ENCODE results near the gene DBN1. TPM values are rescaled to one million over a fixed set of nuclear protein-coding genes. Genes with fewer than 3 reads are reported as not detected.
A peak's percentile ranks its signal among the peaks of the same experiment; 100 is the strongest.

The DBN1 gene
- total and polyA plus RNA-seq, 5 donors from 2014 or later = 0.13 to 2.3 TPM; not detected in 3

GRCh38 chr5:177447611-177448243, 25.7 kb downstream of the DBN1 start:
- Histone ChIP-seq H3K4me3 (ENCODE audit: low read depth, low read length) (no peak overlapping the region), H3K9me3 (ENCODE audit: control insufficient read depth in 2 of 2, low read length in 2 of 2) (no peaks in the 10 kb centered on the region), H3K27me3 (ENCODE audit: control insufficient read depth, insufficient read depth, low read length) (no peaks in the 10 kb centered on the region), H3K4me1 (ENCODE audit: control insufficient read depth, insufficient read depth, low read length, poor library complexity, severe bottlenecking) (peaks cover 52% of the 10 kb centered on the region), H3K27ac (ENCODE audit: insufficient read depth, low read length, poor library complexity, severe bottlenecking) (peak overlapping the region; percentile 47), H3K36me3 (ENCODE audit: control insufficient read depth, insufficient read depth, low read length) (no peaks in the 10 kb centered on the region)
- peak overlapping the region; percentile 78 to 97 (median 86) for H3K4me3 Mint-ChIP-seq
- peaks cover 4% of the 10 kb centered on the region for H3K36me3 Mint-ChIP-seq
- peak overlapping the region in 2 of 3 donors; percentile 49 to 92 for H3K27ac Mint-ChIP-seq
- H3K4me1 Mint-ChIP-seq = peaks cover 0 to 57% (median 37%) of the 10 kb centered on the region in 4 donors
- DNase-seq (no peak), ATAC-seq (ENCODE audit: low read depth in 2 of 2) (no peak)
- peaks cover 10% of the 10 kb centered on the region for H3K27me3 Mint-ChIP-seq
- no peaks in the 10 kb centered on the region for H3K9me3 Mint-ChIP-seq

GRCh38 chr5:177447066-177447610, 26.3 kb downstream of the DBN1 start:
- no peaks in the 10 kb centered on the region for H3K9me3 Mint-ChIP-seq
- peak; percentile 64 to 80 (median 75) for DNase-seq
- H3K4me1 ChIP-seq (ENCODE audit: control insufficient read depth, insufficient read depth, low read length, poor library complexity, severe bottlenecking) = peaks cover 52% of the 10 kb centered on the region
- no peaks in the 10 kb centered on the region for H3K27me3 ChIP-seq (ENCODE audit: control insufficient read depth, insufficient read depth, low read length)
- peak; percentile 19 to 35 for ATAC-seq (ENCODE audit: low read depth in 2 of 2)
- H3K27ac Mint-ChIP-seq = no peak overlapping the region
- H3K27me3 Mint-ChIP-seq = peaks cover 10% of the 10 kb centered on the region
- H3K4me3 ChIP-seq (ENCODE audit: low read depth, low read length) = no peak overlapping the region
- H3K9me3 ChIP-seq (ENCODE audit: control insufficient read depth in 2 of 2, low read length in 2 of 2) = no peaks in the 10 kb centered on the region
- H3K36me3 ChIP-seq (ENCODE audit: control insufficient read depth, insufficient read depth, low read length) = peaks cover under 1% of the 10 kb centered on the region
- peaks cover 0 to 60% (median 35%) of the 10 kb centered on the region in 4 donors for H3K4me1 Mint-ChIP-seq
- peaks cover 4% of the 10 kb centered on the region for H3K36me3 Mint-ChIP-seq
- H3K4me3 Mint-ChIP-seq = peak overlapping the region in 2 of 4 donors; percentile 46 to 97
- peak overlapping the region; percentile 91 for H3K27ac ChIP-seq (ENCODE audit: insufficient read depth, low read length, poor library complexity, severe bottlenecking)

- peak; percentile 59 to 82 (median 82) for DNase-seq
- H3K9me3 ChIP-seq (ENCODE audit: control insufficient read depth in 2 of 2, low read length in 2 of 2) = no peaks in the 10 kb centered on the region
- H3K27ac Mint-ChIP-seq = peak within 1 kb of the TSS; percentile 87 to 97 (median 91)
- H3K27me3 Mint-ChIP-seq = peaks cover 10% of the 10 kb centered on the region
- H3K9me3 Mint-ChIP-seq = no peaks in the 10 kb centered on the region
- H3K4me3 ChIP-seq (ENCODE audit: low read depth, low read length) = peak within 1 kb of the TSS; percentile 55
- H3K4me1 Mint-ChIP-seq = peaks cover 0 to 61% (median 33%) of the 10 kb centered on the region in 4 donors
- peak within 1 kb of the TSS; percentile 91 for H3K27ac ChIP-seq (ENCODE audit: insufficient read depth, low read length, poor library complexity, severe bottlenecking)
- peaks cover 53% of the 10 kb centered on the region for H3K4me1 ChIP-seq (ENCODE audit: control insufficient read depth, insufficient read depth, low read length, poor library complexity, severe bottlenecking)
- H3K4me3 Mint-ChIP-seq = peak within 1 kb of the TSS; percentile 87 to 97 (median 92)
- H3K36me3 ChIP-seq (ENCODE audit: control insufficient read depth, insufficient read depth, low read length) = peaks cover 7% of the 10 kb centered on the region
- peak; percentile 66 to 67 for ATAC-seq (ENCODE audit: low read depth in 2 of 2)
- H3K36me3 Mint-ChIP-seq = peaks cover 3% of the 10 kb centered on the region
- no peaks in the 10 kb centered on the region for H3K27me3 ChIP-seq (ENCODE audit: control insufficient read depth, insufficient read depth, low read length)
These were observed 27.0 kb downstream of the DBN1 start, which contains the start of gene PRR7 for GRCh38 chr5:177446200-177447065. PRR7 (plus strand) TSS chr5:177446814; CDS start chr5:177455068, 8,254 bp downstream.

GRCh38 chr5:177445917-177446199, 27.6 kb downstream of the DBN1 start:
- ATAC-seq (ENCODE audit: low read depth in 2 of 2) = no peak
- Mint-ChIP-seq H3K27me3 (peaks cover 10% of the 10 kb centered on the region), H3K4me1 (peaks cover 0 to 63% (median 33%) of the 10 kb centered on the region in 4 donors), H3K27ac (peak overlapping the region; percentile 87 to 97 (median 91)), H3K4me3 (peak overlapping the region; percentile 50 to 92 (median 89)), H3K9me3 (no peaks in the 10 kb centered on the region), H3K36me3 (peaks cover 3% of the 10 kb centered on the region)
- peak overlapping the region; percentile 91 for H3K27ac ChIP-seq (ENCODE audit: insufficient read depth, low read length, poor library complexity, severe bottlenecking)
- H3K4me1 ChIP-seq (ENCODE audit: control insufficient read depth, insufficient read depth, low read length, poor library complexity, severe bottlenecking) = peaks cover 58% of the 10 kb centered on the region
- peak overlapping the region; percentile 55 for H3K4me3 ChIP-seq (ENCODE audit: low read depth, low read length)
- H3K27me3 ChIP-seq (ENCODE audit: control insufficient read depth, insufficient read depth, low read length) = no peaks in the 10 kb centered on the region
- no peak for DNase-seq
- H3K36me3 ChIP-seq (ENCODE audit: control insufficient read depth, insufficient read depth, low read length) = peaks cover 13% of the 10 kb centered on the region
- H3K9me3 ChIP-seq (ENCODE audit: control insufficient read depth in 2 of 2, low read length in 2 of 2) = no peaks in the 10 kb centered on the region

- peak in 2 of 3 donors; percentile 36 to 45 for DNase-seq
- Histone ChIP-seq H3K27ac (ENCODE audit: insufficient read depth, low read length, poor library complexity, severe bottlenecking) (peak overlapping the region; percentile 91), H3K27me3 (ENCODE audit: control insufficient read depth, insufficient read depth, low read length) (no peaks in the 10 kb centered on the region), H3K4me1 (ENCODE audit: control insufficient read depth, insufficient read depth, low read length, poor library complexity, severe bottlenecking) (peaks cover 64% of the 10 kb centered on the region), H3K9me3 (ENCODE audit: control insufficient read depth in 2 of 2, low read length in 2 of 2) (no peaks in the 10 kb centered on the region), H3K36me3 (ENCODE audit: control insufficient read depth, insufficient read depth, low read length) (peaks cover 14% of the 10 kb centered on the region), H3K4me3 (ENCODE audit: low read depth, low read length) (peak overlapping the region; percentile 55)
- ATAC-seq (ENCODE audit: low read depth in 2 of 2) = no peak
- Mint-ChIP-seq H3K27me3 (peaks cover 10% of the 10 kb centered on the region), H3K27ac (peak overlapping the region; percentile 87 to 97 (median 91)), H3K9me3 (no peaks in the 10 kb centered on the region), H3K4me1 (peaks cover 2 to 65% (median 36%) of the 10 kb centered on the region in 4 donors), H3K4me3 (peak overlapping the region; percentile 50 to 92 (median 89)), H3K36me3 (peaks cover 5% of the 10 kb centered on the region)
These were observed 28.1 kb downstream of the DBN1 start for GRCh38 chr5:177445052-177445916.

GRCh38 chr5:177444106-177445051, 29.1 kb downstream of the DBN1 start:
- Mint-ChIP-seq H3K9me3 (no peaks in the 10 kb centered on the region), H3K4me3 (peak overlapping the region; percentile 50 to 91 (median 86)), H3K36me3 (peaks cover 14% of the 10 kb centered on the region), H3K27me3 (peaks cover 10% of the 10 kb centered on the region), H3K4me1 (peaks cover 11 to 74% (median 44%) of the 10 kb centered on the region in 4 donors), H3K27ac (peak overlapping the region; percentile 87 to 95 (median 91))
- peaks cover 71% of the 10 kb centered on the region for H3K4me1 ChIP-seq (ENCODE audit: control insufficient read depth, insufficient read depth, low read length, poor library complexity, severe bottlenecking)
- H3K27ac ChIP-seq (ENCODE audit: insufficient read depth, low read length, poor library complexity, severe bottlenecking) = peak overlapping the region; percentile 91
- ATAC-seq (ENCODE audit: low read depth in 2 of 2) (no peak), DNase-seq (peak in 2 of 3 donors; percentile 33 to 41)
- H3K27me3 ChIP-seq (ENCODE audit: control insufficient read depth, insufficient read depth, low read length) = no peaks in the 10 kb centered on the region
- H3K9me3 ChIP-seq (ENCODE audit: control insufficient read depth in 2 of 2, low read length in 2 of 2) = no peaks in the 10 kb centered on the region
- no peak overlapping the region for H3K4me3 ChIP-seq (ENCODE audit: low read depth, low read length)
- H3K36me3 ChIP-seq (ENCODE audit: control insufficient read depth, insufficient read depth, low read length) = peaks cover 18% of the 10 kb centered on the region

Measured in CD4-positive, CD25-positive, alpha-beta regulatory T cell (primary cell).